Measurements from ENCODE around the gene NFE2L1.

DNA sequence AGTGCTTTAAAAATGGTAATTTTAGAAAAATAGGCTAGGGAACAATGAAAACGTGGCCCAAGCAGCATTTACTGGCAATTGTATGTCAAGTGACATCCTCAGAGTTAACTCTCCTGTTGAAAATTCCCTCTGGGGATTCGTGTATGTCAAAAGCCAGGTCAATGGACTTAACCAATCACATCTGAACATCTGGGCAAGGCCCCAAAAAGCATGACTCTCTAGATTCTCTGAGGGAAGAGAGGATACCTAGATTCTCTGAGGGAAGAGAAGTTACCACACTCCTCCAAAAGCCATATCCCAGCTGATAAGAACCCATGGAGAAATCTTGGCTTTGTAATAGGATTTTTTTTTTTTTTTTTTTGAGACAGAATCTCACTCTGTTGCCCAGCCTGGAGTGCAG lies 23.5 kb downstream of the NFE2L1 start:
- TF ChIP-seq, protein P1, sequence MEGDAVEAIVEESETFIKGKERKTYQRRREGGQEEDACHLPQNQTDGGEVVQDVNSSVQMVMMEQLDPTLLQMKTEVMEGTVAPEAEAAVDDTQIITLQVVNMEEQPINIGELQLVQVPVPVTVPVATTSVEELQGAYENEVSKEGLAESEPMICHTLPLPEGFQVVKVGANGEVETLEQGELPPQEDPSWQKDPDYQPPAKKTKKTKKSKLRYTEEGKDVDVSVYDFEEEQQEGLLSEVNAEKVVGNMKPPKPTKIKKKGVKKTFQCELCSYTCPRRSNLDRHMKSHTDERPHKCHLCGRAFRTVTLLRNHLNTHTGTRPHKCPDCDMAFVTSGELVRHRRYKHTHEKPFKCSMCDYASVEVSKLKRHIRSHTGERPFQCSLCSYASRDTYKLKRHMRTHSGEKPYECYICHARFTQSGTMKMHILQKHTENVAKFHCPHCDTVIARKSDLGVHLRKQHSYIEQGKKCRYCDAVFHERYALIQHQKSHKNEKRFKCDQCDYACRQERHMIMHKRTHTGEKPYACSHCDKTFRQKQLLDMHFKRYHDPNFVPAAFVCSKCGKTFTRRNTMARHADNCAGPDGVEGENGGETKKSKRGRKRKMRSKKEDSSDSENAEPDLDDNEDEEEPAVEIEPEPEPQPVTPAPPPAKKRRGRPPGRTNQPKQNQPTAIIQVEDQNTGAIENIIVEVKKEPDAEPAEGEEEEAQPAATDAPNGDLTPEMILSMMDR (IDR thresholded peaks at IDR 0.05): no peak
- TF ChIP-seq KAT7 (CRISPR knock-in tag; IDR thresholded peaks at IDR 0.05; ENCODE audit: borderline replicate concordance) (no peak), FOXK1 (CRISPR knock-in tag; IDR thresholded peaks at IDR 0.05) (no peak), NR2C2 (CRISPR knock-in tag; IDR thresholded peaks at IDR 0.05) (no peak), SMAD3 (CRISPR knock-in tag; IDR thresholded peaks at IDR 0.05; ENCODE audit: borderline replicate concordance) (no peak), USF1 (CRISPR knock-in tag; IDR thresholded peaks at IDR 0.05) (no peak), TCF7 (CRISPR knock-in tag; IDR thresholded peaks at IDR 0.05; ENCODE audit: low read depth) (no peak), ATF1 (CRISPR knock-in tag; IDR thresholded peaks at IDR 0.05) (no peak), ESRRA (CRISPR knock-in tag; IDR thresholded peaks at IDR 0.05; ENCODE audit: borderline replicate concordance) (no peak), ZNF219 (CRISPR knock-in tag; IDR thresholded peaks at IDR 0.05; ENCODE audit: borderline replicate concordance) (no peak)
- TF ChIP-seq, protein P2, sequence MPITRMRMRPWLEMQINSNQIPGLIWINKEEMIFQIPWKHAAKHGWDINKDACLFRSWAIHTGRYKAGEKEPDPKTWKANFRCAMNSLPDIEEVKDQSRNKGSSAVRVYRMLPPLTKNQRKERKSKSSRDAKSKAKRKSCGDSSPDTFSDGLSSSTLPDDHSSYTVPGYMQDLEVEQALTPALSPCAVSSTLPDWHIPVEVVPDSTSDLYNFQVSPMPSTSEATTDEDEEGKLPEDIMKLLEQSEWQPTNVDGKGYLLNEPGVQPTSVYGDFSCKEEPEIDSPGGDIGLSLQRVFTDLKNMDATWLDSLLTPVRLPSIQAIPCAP (CRISPR knock-in tag; IDR thresholded peaks at IDR 0.05): no peak
- TF ChIP-seq, protein P3, sequence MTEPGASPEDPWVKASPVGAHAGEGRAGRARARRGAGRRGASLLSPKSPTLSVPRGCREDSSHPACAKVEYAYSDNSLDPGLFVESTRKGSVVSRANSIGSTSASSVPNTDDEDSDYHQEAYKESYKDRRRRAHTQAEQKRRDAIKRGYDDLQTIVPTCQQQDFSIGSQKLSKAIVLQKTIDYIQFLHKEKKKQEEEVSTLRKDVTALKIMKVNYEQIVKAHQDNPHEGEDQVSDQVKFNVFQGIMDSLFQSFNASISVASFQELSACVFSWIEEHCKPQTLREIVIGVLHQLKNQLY (CRISPR knock-in tag; IDR thresholded peaks at IDR 0.05): no peak
